ENCODE measurements around the gene DEAF1. TPM values are rescaled to one million over a fixed set of nuclear protein-coding genes. Genes with fewer than 3 reads are reported as not detected.

Gene DEAF1
- total and polyA plus RNA-seq, 2 donors (not counting 3 experiments of a cell fraction or from before 2014, with no cell fraction given), result 43.6 to 55.7 TPM

DNA sequence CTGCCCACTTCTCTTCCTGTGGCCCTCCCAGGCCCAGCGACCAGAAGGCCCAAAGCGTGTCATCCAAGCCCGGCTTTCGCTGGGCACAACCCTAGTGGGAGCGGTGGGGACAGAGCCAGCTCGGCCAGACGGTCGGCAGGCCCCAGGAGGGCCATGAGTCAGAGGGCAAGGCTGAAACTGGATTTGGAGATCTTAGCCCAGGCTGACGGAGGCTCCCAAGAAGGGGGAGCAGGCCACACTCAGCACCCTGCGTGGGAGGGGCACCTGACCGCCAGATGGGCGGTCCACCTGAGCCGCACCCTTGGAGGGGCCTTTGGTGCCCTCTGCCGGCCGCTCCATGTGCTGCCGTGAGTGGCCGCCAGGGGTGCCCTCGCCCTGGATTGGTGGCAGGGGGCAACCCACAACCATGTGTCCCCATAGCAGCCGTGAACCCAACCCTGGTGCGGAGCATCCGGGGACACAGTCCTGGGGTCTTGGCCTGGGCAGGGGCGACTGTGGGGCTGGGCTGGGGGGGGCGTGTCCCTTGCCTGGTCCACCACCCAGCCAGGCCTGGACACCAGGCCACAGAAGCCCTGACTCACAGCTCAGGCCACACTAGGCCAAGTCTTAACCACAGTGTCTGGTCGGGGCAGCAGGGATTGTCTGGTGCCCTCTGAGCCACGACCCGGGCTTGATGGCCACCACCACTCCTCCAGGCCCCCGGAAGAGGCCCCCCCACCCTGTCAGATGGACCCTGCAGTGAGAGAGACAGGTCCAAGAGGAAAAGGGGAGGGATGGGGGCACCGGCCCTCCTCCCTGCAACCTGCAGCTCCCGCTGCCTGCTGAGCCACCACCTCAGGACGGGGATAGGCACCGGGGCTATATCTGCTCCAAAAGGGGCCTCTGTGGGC lies 33.1 kb upstream of the DEAF1 start:
- Histone ChIP-seq H3K27ac (ENCODE audit: insufficient read depth, low read depth, low read length) (no peak overlapping the region), H3K9me1 (replicated peaks; ENCODE audit: control insufficient read depth, extremely low read depth, insufficient read depth, low read length) (no peaks in the 10 kb centered on the region), H3K79me2 (ENCODE audit: control insufficient read depth, insufficient read depth, low read length) (no peaks in the 10 kb centered on the region), H3K36me3 (ENCODE audit: control insufficient read depth in 2 of 2, extremely low read depth in 1 of 2, insufficient read depth in 2 of 2, low read length in 2 of 2) (no peaks in the 10 kb centered on the region), H3K4me1 (ENCODE audit: control insufficient read depth, extremely low read depth, insufficient read depth, low read length) (no peaks in the 10 kb centered on the region), H3K27me3 (ENCODE audit: control insufficient read depth in 2 of 2, insufficient read depth in 2 of 2, low read length in 2 of 2) (peaks cover 8 to 9% of the 10 kb centered on the region in 2 experiments), H2AFZ (ENCODE audit: low read depth, low read length) (no peak overlapping the region), H3K9ac (replicated peaks; ENCODE audit: extremely low read depth, insufficient read depth, low read length) (no peak overlapping the region), H3K4me2 (ENCODE audit: insufficient read depth, low read length) (no peak overlapping the region), H4K20me1 (replicated peaks; ENCODE audit: control insufficient read depth, extremely low read depth, insufficient read depth, low read length) (no peaks in the 10 kb centered on the region), H3K4me3 (replicated peaks in 1 of 3; ENCODE audit: insufficient read depth in 1 of 3, low read depth in 1 of 3, low read length in 3 of 3) (no peak overlapping the region), H3K9me3 (replicated peaks; ENCODE audit: control insufficient read depth, insufficient read depth, low read length) (no peaks in the 10 kb centered on the region)
- DNase-seq (ENCODE audit: low read depth, low spot score), result peak; percentile 60
- CTCF ChIA-PET, result interaction anchor here (0.6 to 3.7 kb wide), 13 partner anchors 10 to 173 kb away, joined by 3 to 26 read pairs (median 6); partner anchors contain the start of genes CEND1, DEAF1, EPS8L2 and PHRF1
- POLR2A ChIA-PET, result no interaction called here
- TF ChIP-seq, protein P1, sequence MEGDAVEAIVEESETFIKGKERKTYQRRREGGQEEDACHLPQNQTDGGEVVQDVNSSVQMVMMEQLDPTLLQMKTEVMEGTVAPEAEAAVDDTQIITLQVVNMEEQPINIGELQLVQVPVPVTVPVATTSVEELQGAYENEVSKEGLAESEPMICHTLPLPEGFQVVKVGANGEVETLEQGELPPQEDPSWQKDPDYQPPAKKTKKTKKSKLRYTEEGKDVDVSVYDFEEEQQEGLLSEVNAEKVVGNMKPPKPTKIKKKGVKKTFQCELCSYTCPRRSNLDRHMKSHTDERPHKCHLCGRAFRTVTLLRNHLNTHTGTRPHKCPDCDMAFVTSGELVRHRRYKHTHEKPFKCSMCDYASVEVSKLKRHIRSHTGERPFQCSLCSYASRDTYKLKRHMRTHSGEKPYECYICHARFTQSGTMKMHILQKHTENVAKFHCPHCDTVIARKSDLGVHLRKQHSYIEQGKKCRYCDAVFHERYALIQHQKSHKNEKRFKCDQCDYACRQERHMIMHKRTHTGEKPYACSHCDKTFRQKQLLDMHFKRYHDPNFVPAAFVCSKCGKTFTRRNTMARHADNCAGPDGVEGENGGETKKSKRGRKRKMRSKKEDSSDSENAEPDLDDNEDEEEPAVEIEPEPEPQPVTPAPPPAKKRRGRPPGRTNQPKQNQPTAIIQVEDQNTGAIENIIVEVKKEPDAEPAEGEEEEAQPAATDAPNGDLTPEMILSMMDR (IDR thresholded peaks at IDR 0.05; ENCODE audit: extremely low read depth in 1 of 2, insufficient read depth in 1 of 2, low read depth in 1 of 2, low read length in 2 of 2), result peak; percentile 96 to 100
- TF ChIP-seq, protein P2, sequence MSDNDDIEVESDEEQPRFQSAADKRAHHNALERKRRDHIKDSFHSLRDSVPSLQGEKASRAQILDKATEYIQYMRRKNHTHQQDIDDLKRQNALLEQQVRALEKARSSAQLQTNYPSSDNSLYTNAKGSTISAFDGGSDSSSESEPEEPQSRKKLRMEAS (IDR thresholded peaks at IDR 0.05; ENCODE audit: insufficient read depth, insufficient read length), result no peak
- no peak for TF ChIP-seq POLR2A (IDR thresholded peaks at IDR 0.05; ENCODE audit: low read depth, low read length)
- no peak for TF ChIP-seq JUN (IDR thresholded peaks at IDR 0.05; ENCODE audit: borderline replicate concordance, insufficient read depth, insufficient read length, low read depth)
- peak; percentile 12 for TF ChIP-seq POLR2AphosphoS5 (IDR thresholded peaks at IDR 0.05; ENCODE audit: insufficient read depth, low read depth, low read length)
- FAIRE-seq, result no peak
- dilution Hi-C loops (cut with MboI; ENCODE audit: extremely low pct_ligation_motif_present, low sequenced_read_pairs) (no loop called here), intact Hi-C loops (cut with micrococcal nuclease) (loop anchor here (1.0 to 5.0 kb wide), 2 partner anchors 66 to 171 kb away; no protein-coding TSS in a partner anchor)
- BruUV-seq (replicated peaks), result no TSS peak

All from endothelial cell of umbilical vein (primary cell).